GM21723 (cell line): ENCODE results near the gene CFAP46.

ENCODE experiments used
- ATAC-seq: cut with Tn5 transposase; IDR thresholded peaks from one replicate; pipeline ENCODE4 v1.9.1; 2021; ENCODE audit warnings: mild to moderate bottlenecking, moderate library complexity; ENCODE audit not compliant: unreplicated experiment

The CFAP46 gene

GRCh38 chr10:132946806-132947546, 4.6 kb upstream of the CFAP46 start:
- ATAC-seq, result no peak

- ATAC-seq, result no peak
Observed at GRCh38 chr10:132946311-132946710, 3.9 kb upstream of the CFAP46 start.

GRCh38 chr10:132945894-132946255, 3.5 kb upstream of the CFAP46 start:
- no peak for ATAC-seq

- no peak for ATAC-seq
Observed at GRCh38 chr10:132945125-132945893, 2.9 kb upstream of the CFAP46 start.

GRCh38 chr10:132944510-132944909, 2.1 kb upstream of the CFAP46 start:
- no peak for ATAC-seq

- ATAC-seq, result no peak
Observed at GRCh38 chr10:132943791-132944404, 1.5 kb upstream of the CFAP46 start.

GRCh38 chr10:132943058-132943790, 854 bp upstream of the CFAP46 start:
- ATAC-seq, result no peak

GRCh38 chr10:132941640-132942051, 724 bp downstream of the CFAP46 start:
- ATAC-seq, result no peak

GRCh38 chr10:132940791-132941465, 1.4 kb downstream of the CFAP46 start:
- no peak for ATAC-seq

- peak; percentile 69 for ATAC-seq
Observed at GRCh38 chr10:132939957-132940790, 2.2 kb downstream of the CFAP46 start.

GRCh38 chr10:132939378-132939955, 2.9 kb downstream of the CFAP46 start:
- ATAC-seq, result no peak

GRCh38 chr10:132938472-132939339, 3.7 kb downstream of the CFAP46 start:
- no peak for ATAC-seq

- ATAC-seq, result no peak
Observed at GRCh38 chr10:132937861-132938260, 4.5 kb downstream of the CFAP46 start.

- no peak for ATAC-seq
Observed at GRCh38 chr10:132934953-132935352, 7.4 kb downstream of the CFAP46 start.

GRCh38 chr10:132933308-132934042, 8.9 kb downstream of the CFAP46 start:
- ATAC-seq, result no peak

- ATAC-seq, result no peak
Observed at GRCh38 chr10:132932461-132933307, 9.7 kb downstream of the CFAP46 start.
